ENCODE results near the gene STS.

Gene STS

GRCh38 chrX:7179446-7179845 is 31.9 kb downstream of the STS start:
- Histone ChIP-seq H3K79me2 (ENCODE audit: control insufficient read depth, insufficient read depth, low read length, unreplicated experiment) (no peaks in the 10 kb centered on the region), H3K27me3 (ENCODE audit: insufficient read depth, low read length) (no peaks in the 10 kb centered on the region), H3K4me1 (ENCODE audit: control insufficient read depth, insufficient read depth, low read length, unreplicated experiment) (no peaks in the 10 kb centered on the region)

GRCh38 chrX:7184816-7185215 is 37.3 kb downstream of the STS start:
- no peaks in the 10 kb centered on the region for H3K79me2 ChIP-seq (ENCODE audit: control insufficient read depth, insufficient read depth, low read length, unreplicated experiment)
- H3K36me3 ChIP-seq (ENCODE audit: insufficient read depth, low read length), result no peaks in the 10 kb centered on the region
- H3K27ac ChIP-seq (ENCODE audit: low read depth, low read length), result no peak overlapping the region
- no peak overlapping the region for H2AFZ ChIP-seq (ENCODE audit: low read length, unreplicated experiment)
- no peaks in the 10 kb centered on the region for H3K4me1 ChIP-seq (ENCODE audit: control insufficient read depth, insufficient read depth, low read length, unreplicated experiment)
- H3K27me3 ChIP-seq (ENCODE audit: insufficient read depth, low read length), result no peaks in the 10 kb centered on the region
- H3K4me3 ChIP-seq (ENCODE audit: low read depth, low read length), result no peak overlapping the region

More at GRCh38 chrX:7179446-7179845, 31.9 kb downstream of the STS start:
- Histone ChIP-seq H2AFZ (ENCODE audit: low read length, unreplicated experiment) (no peak overlapping the region), H3K27ac (ENCODE audit: low read depth, low read length) (no peak overlapping the region), H3K4me3 (ENCODE audit: low read depth, low read length) (no peak overlapping the region), H3K36me3 (ENCODE audit: insufficient read depth, low read length) (no peaks in the 10 kb centered on the region)

GRCh38 chrX:7188672-7189071 is 41.2 kb downstream of the STS start:
- no peaks in the 10 kb centered on the region for H3K27me3 ChIP-seq (ENCODE audit: insufficient read depth, low read length)
- no peaks in the 10 kb centered on the region for H3K4me1 ChIP-seq (ENCODE audit: control insufficient read depth, insufficient read depth, low read length, unreplicated experiment)
- no peak overlapping the region for H3K27ac ChIP-seq (ENCODE audit: low read depth, low read length)
- H2AFZ ChIP-seq (ENCODE audit: low read length, unreplicated experiment), result no peak overlapping the region
- H3K79me2 ChIP-seq (ENCODE audit: control insufficient read depth, insufficient read depth, low read length, unreplicated experiment), result no peaks in the 10 kb centered on the region
- H3K36me3 ChIP-seq (ENCODE audit: insufficient read depth, low read length), result no peaks in the 10 kb centered on the region
- no peak overlapping the region for H3K4me3 ChIP-seq (ENCODE audit: low read depth, low read length)

GRCh38 chrX:7190157-7190556 is 42.6 kb downstream of the STS start:
- no peak overlapping the region for H3K27ac ChIP-seq (ENCODE audit: low read depth, low read length)
- no peaks in the 10 kb centered on the region for H3K4me1 ChIP-seq (ENCODE audit: control insufficient read depth, insufficient read depth, low read length, unreplicated experiment)
- H3K36me3 ChIP-seq (ENCODE audit: insufficient read depth, low read length), result no peaks in the 10 kb centered on the region
- H3K79me2 ChIP-seq (ENCODE audit: control insufficient read depth, insufficient read depth, low read length, unreplicated experiment), result no peaks in the 10 kb centered on the region
- no peak overlapping the region for H3K4me3 ChIP-seq (ENCODE audit: low read depth, low read length)
- H2AFZ ChIP-seq (ENCODE audit: low read length, unreplicated experiment), result no peak overlapping the region
- no peaks in the 10 kb centered on the region for H3K27me3 ChIP-seq (ENCODE audit: insufficient read depth, low read length)

- Histone ChIP-seq H3K27me3 (ENCODE audit: insufficient read depth, low read length) (no peaks in the 10 kb centered on the region), H2AFZ (ENCODE audit: low read length, unreplicated experiment) (no peak overlapping the region), H3K4me3 (ENCODE audit: low read depth, low read length) (no peak overlapping the region), H3K4me1 (ENCODE audit: control insufficient read depth, insufficient read depth, low read length, unreplicated experiment) (no peaks in the 10 kb centered on the region), H3K79me2 (ENCODE audit: control insufficient read depth, insufficient read depth, low read length, unreplicated experiment) (no peaks in the 10 kb centered on the region), H3K27ac (ENCODE audit: low read depth, low read length) (no peak overlapping the region), H3K36me3 (ENCODE audit: insufficient read depth, low read length) (no peaks in the 10 kb centered on the region)
Measured at GRCh38 chrX:7191681-7192110, 44.2 kb downstream of the STS start.

- Histone ChIP-seq H3K79me2 (ENCODE audit: control insufficient read depth, insufficient read depth, low read length, unreplicated experiment) (no peaks in the 10 kb centered on the region), H3K36me3 (ENCODE audit: insufficient read depth, low read length) (no peaks in the 10 kb centered on the region), H3K27me3 (ENCODE audit: insufficient read depth, low read length) (no peaks in the 10 kb centered on the region)
Measured at GRCh38 chrX:7192871-7193270, 45.4 kb downstream of the STS start.

GRCh38 chrX:7194606-7195005 is 47.1 kb downstream of the STS start:
- H3K27ac ChIP-seq (ENCODE audit: low read depth, low read length), result no peak overlapping the region
- no peaks in the 10 kb centered on the region for H3K4me1 ChIP-seq (ENCODE audit: control insufficient read depth, insufficient read depth, low read length, unreplicated experiment)
- no peaks in the 10 kb centered on the region for H3K36me3 ChIP-seq (ENCODE audit: insufficient read depth, low read length)
- H3K79me2 ChIP-seq (ENCODE audit: control insufficient read depth, insufficient read depth, low read length, unreplicated experiment), result no peaks in the 10 kb centered on the region
- no peak overlapping the region for H2AFZ ChIP-seq (ENCODE audit: low read length, unreplicated experiment)
- no peak overlapping the region for H3K4me3 ChIP-seq (ENCODE audit: low read depth, low read length)
- no peaks in the 10 kb centered on the region for H3K27me3 ChIP-seq (ENCODE audit: insufficient read depth, low read length)

More at GRCh38 chrX:7192871-7193270, 45.4 kb downstream of the STS start:
- H3K4me3 ChIP-seq (ENCODE audit: low read depth, low read length), result no peak overlapping the region
- no peak overlapping the region for H3K27ac ChIP-seq (ENCODE audit: low read depth, low read length)
- no peaks in the 10 kb centered on the region for H3K4me1 ChIP-seq (ENCODE audit: control insufficient read depth, insufficient read depth, low read length, unreplicated experiment)
- no peak overlapping the region for H2AFZ ChIP-seq (ENCODE audit: low read length, unreplicated experiment)
